Epithelial cell of proximal tubule (primary cell): Measurements from ENCODE around the gene EDN1. TPM values are rescaled to one million over a fixed set of nuclear protein-coding genes. Genes with fewer than 3 reads are reported as not detected.

Source experiments
- DNase-seq: peaks from one replicate; pipeline ENCODE4 v3.0.0-alpha.2; 2011; ENCODE audit warnings: low read depth
- H3K4me3 ChIP-seq: 2 replicates; pipeline ENCODE4 v1.5.1; 2011; ENCODE audit warnings: low read depth, mild to moderate bottlenecking, low read length
- CTCF ChIP-seq: conservative IDR thresholded peaks from 2 replicates; pipeline ENCODE4 v1.5.1; 2012; ENCODE audit warnings: low read depth, mild to moderate bottlenecking, low read length
- total RNA-seq: library from RNA; depleted of rRNA; stranded (reverse); fragments of >200 nt; gene quantifications from 2 replicates; pipeline ENCODE4 v1.2.3, GENCODE V29; 2015

Gene EDN1
- total RNA-seq, 1 donor from 2014 or later = 16.3 TPM

GRCh38 chr6:12333128-12333527, 43.0 kb downstream of the EDN1 start:
- no peak for DNase-seq
- no peak for TF ChIP-seq CTCF
- no peak overlapping the region for H3K4me3 ChIP-seq

- no peak for DNase-seq
- H3K4me3 ChIP-seq = no peak overlapping the region
- TF ChIP-seq CTCF = no peak
Measured at GRCh38 chr6:12334526-12335130, 44.5 kb downstream of the EDN1 start.

DNA sequence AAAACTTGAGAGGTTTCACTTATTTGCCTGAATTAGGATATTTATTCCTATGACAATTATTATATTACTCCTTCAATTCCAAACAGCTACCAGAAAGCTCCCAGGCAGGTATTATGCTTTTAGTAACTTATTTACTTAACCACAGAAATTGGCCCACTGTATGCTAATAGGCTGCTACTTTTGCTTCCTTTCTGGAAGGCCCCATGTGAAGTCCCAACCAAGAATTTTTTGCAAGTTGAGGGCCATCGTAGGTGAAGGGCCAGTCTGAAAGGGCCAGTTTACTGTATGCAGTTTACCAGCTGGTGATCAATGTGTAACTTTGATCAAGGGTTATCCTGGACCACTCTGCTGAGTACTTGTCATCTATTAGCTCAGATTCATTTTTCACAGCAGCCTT, 45.0 kb downstream of the EDN1 start:
- H3K4me3 ChIP-seq = no peak overlapping the region
- no peak for DNase-seq
- TF ChIP-seq CTCF = no peak

DNA sequence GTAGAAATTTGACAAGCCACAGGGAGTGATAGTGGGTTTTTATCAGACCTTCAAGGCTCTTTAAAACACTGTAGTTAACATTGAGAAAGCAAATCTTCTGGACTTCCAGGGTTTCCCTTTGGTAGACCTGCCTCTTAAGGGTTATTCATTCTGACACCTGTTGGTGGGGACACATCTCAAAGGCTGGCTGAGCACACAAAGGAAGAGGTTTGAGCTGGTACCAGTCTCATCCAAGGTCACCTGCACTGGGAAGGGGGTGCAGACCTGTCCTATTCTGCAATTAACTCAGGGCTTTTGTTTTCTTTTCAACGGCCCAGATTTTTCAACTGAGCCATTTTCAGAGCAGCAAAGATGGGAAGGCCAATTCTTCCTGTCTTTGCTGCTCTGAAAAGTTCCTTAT, 45.6 kb downstream of the EDN1 start:
- TF ChIP-seq CTCF = peak; percentile 5
- DNase-seq = no peak
- no peak overlapping the region for H3K4me3 ChIP-seq

DNA sequence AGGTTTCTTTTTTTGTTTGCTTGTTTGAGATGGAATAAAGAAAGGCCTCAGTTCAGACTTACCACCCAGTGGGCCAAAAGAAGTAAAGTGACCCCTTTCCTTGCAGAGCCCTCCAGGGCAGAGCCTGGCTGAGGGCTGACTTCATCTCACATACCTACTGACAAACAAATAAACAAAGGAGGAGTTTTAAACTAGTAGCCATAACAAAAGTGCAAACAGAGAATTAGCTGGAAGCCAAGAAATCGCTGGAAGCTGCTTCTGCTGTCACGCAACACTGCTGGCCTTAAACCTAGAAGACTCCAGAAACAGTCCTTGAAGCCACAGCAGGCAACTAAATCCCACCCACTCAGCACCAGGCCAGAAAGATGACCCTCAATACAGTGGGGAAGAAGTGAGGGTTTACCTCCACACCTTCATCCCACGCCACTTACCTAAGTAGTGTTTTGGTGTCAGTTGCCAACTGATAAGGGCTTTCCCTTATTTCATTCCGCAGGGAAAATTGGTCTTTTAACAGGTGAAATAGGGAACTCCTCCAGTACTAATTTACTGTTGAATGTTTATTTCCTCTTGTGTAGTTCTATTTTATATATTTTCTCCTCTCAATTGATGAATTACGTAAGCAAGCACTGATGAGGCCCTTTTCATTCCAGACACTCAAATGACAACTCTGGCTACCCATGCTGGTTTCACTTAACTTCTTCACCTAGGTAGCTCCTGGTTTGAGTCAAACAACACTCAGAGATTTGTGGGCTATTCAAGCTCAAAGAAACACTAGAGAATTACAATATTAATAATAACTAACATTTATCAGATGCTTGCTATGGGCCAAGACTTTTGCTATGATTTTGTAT, 46.2 kb downstream of the EDN1 start:
- TF ChIP-seq CTCF = no peak
- no peak for DNase-seq
- no peak overlapping the region for H3K4me3 ChIP-seq

GRCh38 chr6:12339022-12339421, 48.9 kb downstream of the EDN1 start:
- TF ChIP-seq CTCF = no peak

More at GRCh38 chr6:12339022-12339421, 48.9 kb downstream of the EDN1 start:
- no peak overlapping the region for H3K4me3 ChIP-seq
- DNase-seq = no peak
